NCI-H2107 (cell line): Measurements from ENCODE around the gene TMEM219.
A peak's percentile ranks its signal among the peaks of the same experiment; 100 is the strongest.

Source experiments
- DNase-seq: peaks from one replicate; lab custom pipeline; 2025; lab: John Stamatoyannopoulos, UW

The TMEM219 gene

GRCh38 chr16:29995324-29995910, 33.5 kb downstream of the TMEM219 start, which contains the start of gene HIRIP3:
HIRIP3 (minus strand) TSS chr16:29995617; CDS start chr16:29995605, 12 bp downstream.
- DNase-seq = peak; percentile 66

- peak; percentile 90 for DNase-seq
Observed at GRCh38 chr16:29995911-29996765, 34.3 kb downstream of the TMEM219 start, which contains the start of gene INO80E. INO80E (plus strand) TSS chr16:29996241; CDS start chr16:29996311, 70 bp downstream.

DNA sequence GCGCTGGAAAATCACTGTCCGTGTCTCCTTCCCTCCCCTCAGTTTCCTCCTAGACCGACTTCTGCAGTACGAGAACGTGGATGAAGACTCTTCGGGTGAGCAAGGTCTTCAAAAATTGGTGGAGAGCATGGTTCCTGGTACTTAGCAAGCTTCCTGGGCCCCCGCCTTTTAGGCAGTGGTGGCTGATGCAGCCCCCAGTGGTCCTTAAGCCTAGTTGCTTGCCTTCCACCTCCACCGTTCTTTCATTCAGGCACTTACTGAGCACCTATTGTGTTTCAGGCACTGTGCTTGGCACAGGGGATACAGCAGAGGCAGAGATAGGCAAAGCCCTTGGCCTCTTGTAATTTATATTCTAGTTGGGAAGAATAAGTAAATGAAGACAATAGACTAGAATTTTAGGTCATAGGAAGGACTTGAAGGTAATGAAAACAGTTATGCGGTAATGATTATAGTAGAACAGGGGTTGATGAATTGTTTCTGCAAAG, 34.9 kb downstream of the TMEM219 start:
- DNase-seq = no peak

- no peak for DNase-seq
Observed at GRCh38 chr16:29999605-30000004, 37.7 kb downstream of the TMEM219 start.

- peak; percentile 66 for DNase-seq
Observed at GRCh38 chr16:30000735-30001631, 39.1 kb downstream of the TMEM219 start.

DNA sequence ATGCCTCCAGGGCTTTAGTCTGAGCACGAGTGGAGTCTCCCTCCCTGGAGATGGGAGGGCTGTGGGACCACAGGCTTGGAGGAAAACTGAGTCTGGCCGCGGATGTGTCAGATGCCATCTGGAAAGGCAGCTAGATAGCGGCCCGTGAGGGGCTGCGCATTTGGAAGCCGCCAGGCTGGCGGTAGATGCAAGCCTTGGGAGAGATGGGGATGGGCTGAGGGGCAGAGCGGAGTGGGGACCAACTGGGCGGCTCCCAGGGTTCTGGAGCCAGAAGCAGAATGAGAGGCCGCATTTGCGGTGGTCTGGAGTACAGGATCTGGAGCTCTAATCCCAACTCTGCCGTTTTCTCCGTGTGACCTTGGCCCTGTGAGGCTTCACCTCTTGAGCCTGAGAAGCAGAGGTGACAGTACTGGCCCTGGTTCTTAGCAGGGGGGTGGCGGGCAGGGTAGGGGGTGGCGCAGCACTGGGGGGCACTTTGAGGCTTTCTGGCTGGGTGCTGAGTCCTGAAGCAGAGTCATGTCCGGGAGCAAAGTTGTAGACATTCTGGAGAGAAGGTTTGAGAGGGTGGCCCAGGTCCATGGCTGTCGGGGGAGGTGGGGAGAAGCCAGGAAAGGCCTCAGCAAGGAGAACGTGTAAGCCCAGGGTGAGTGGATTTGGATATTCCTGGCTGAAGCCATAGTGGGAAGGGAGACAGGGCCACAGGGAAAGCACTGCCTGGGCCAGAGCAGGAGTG, 40.9 kb downstream of the TMEM219 start:
- no peak for DNase-seq

DNA sequence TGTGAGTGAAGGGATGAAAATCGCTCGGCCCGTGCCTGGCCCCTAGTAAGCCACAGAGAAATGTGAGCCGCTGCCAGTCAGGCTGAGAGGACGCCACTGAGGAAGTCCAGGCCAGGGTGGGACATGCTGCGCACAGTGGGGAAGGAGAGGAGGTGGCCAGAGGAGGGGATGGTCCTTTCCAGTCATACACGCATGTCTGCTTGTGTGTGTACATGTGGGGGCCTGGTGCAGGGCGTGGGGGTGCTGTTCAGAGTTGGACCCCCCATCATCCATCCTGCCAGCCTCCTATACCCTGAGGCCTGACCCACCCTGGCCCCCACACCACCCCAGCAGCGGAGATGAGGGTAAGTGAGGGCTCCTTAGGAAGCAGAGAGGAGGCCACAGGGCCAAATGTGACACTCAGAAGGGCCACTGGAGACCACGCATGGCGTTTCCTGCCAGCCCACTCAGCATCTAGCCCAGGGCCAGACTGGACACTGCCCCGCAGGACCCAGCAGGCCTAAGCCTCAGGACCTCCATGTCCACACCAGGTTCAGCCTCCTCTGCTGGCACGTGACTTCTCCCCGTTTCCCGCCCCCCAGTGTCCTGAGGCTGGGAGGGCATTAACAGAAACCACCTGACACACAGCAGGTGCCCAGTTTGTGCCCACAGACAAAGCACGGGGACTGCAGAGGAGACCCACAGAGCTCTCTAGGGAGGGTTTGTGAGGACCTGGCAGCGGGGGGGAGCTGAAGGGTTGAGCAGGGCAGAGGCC, 42.0 kb downstream of the TMEM219 start:
- DNase-seq = no peak

DNA sequence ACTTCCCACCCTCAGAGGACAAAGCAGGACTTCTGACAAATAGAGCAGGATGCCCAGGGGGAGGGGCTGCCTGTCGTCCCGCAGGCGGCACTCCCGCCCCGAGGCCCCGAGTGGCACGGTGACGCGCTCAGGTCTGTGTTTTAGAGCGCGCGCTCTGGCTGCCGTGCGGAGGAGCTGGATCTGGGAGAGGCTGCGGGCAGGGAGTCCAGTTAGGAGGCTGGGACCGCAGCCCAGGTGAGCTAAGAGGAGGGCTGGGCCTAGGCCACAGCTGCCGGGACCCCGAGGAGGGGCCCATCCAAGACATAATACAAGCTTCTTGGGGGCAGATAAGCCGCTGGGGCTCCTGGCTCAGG, 42.5 kb downstream of the TMEM219 start:
- DNase-seq = peak; percentile 56

DNA sequence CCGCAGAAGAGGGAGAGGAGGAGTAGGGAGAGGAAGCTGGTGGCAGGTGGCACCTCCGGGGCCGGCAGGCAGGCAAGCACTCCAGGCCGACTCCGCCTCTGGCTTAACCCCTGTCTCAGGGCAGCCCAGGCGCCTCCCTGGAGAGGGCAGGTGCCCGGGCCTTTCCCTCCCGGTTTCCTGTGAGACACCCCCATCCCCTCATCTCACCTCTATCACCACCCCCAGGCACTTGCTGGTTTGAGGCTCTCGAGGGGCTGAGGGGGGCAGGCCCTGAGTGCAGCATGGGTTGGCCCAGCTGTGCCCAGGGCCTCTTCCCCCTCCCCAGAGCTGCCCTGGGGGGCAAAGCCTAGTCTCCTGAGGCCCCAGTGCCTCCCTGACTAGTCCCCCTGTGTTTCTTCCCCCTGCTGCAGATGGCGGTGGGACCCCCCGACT, 42.9 kb downstream of the TMEM219 start:
- peak; percentile 60 for DNase-seq

- DNase-seq = no peak
Observed at GRCh38 chr16:30005341-30006094, 43.6 kb downstream of the TMEM219 start.

GRCh38 chr16:30006095-30006473, 44.2 kb downstream of the TMEM219 start:
- no peak for DNase-seq

DNA sequence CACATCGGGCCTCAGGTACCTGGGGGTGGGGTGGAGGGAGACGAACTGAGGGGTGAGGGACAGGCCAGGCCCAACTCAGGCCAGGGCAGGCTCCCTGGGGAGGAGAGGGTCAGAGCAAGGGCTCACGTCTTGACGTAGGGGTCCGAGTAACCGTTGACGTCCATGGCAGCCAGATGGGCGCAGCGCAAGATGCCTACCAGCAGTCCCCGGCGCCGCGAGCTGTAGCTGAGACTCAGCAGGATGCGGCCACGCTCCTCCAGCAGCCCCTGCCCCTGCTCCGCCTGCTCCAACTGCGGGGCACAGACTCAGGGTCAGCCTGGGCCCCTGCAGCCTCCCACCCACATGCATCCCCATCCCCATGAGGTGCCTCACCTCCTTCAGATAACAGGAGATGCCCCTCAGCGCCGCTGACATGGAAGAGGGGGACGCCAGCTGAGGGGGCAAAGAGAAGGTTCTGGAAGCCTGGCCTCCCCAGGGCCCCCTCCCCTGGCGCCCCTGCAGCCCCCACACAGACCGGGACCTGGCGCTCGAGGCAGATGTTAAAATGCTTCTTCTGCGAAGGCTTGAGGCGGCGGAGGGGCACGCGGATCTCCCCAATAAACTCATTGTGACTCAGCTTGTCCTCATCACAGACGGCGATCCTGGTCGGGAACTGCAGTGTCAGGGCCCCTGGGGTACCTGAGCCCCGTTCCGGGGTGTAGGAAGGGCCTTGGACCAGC, 44.9 kb downstream of the TMEM219 start:
- DNase-seq = no peak

- no peak for DNase-seq
Observed at GRCh38 chr16:30007378-30007895, 45.6 kb downstream of the TMEM219 start.

DNA sequence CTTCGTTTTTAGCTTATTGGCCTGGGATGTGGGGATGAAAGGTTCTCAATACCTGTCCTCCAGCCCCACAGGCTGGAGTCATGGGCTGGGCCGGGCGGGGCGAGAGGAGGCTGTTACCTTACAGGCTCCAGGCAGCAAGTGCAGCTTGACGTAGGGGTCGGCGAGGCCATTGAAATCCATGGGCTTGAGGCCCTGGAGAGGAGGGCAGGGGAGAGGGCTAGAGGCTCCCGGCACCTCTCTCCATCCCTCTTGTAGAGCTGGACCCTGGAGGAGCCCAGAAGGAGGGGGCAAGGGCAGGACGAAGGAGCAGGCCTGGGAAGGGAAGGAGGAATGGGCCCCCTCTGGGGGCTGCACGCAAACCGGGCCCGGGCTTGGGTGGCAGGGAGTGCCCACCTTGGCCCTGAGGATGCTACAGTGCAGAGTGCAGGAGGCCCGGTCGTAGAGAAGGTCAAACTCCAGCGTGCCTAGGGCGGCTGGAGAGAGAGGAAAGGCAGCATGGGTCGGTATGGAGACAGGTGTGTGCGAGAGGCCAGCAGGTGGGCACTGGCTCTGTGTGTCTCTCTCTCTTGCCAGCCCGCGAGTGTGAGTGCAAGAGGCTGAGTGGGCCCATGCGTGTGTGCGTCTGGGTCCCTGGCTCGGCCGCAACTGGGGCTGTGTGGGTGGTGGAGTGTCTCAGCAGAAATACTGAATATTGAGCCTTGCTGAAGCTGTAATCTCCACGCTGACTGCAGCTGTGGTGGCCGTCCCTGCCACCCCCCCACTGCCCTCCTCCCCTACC, 47.4 kb downstream of the TMEM219 start:
- DNase-seq = no peak

DNA sequence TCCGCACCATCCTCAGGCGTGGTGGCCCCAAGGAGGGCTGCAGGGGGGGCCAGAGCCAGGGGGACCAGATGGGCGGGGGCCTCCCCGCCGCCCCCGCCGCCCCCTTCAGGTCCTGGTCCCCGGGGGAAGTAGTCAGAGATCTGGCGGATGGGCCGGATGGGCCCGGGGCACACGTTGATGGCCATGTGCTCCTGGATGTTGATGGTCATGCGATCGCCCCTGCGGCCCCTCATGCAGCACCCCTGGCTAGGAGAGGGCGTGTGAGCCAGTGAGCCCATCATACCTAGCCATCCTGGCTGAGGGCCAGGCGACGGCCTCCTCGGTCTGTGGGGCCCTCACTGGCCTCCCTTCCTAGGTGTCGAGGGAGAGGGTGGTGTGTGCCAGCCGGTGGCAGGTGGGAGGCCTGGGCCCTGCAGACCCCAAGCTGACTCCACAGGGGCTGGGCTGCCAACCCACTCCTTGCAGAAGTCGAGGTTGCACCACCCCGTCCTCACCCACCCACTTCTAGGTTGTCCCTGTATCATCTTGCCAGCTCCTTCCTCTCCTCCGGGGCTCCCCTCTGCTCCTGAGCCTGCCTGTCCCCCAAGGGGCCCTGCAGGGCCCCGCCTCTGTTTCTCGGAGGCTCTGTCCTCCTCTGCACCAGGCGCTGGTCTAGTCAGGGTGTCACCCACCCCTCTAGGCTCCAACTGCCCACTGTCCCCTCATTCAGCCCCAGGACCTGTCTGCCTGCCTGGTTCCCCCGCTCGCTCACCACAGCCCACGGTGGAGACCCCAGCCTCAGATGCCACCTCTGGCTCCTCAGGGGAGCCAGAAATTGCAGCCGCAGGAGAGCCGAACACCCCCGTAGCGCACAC, 48.3 kb downstream of the TMEM219 start:
- DNase-seq = no peak

DNA sequence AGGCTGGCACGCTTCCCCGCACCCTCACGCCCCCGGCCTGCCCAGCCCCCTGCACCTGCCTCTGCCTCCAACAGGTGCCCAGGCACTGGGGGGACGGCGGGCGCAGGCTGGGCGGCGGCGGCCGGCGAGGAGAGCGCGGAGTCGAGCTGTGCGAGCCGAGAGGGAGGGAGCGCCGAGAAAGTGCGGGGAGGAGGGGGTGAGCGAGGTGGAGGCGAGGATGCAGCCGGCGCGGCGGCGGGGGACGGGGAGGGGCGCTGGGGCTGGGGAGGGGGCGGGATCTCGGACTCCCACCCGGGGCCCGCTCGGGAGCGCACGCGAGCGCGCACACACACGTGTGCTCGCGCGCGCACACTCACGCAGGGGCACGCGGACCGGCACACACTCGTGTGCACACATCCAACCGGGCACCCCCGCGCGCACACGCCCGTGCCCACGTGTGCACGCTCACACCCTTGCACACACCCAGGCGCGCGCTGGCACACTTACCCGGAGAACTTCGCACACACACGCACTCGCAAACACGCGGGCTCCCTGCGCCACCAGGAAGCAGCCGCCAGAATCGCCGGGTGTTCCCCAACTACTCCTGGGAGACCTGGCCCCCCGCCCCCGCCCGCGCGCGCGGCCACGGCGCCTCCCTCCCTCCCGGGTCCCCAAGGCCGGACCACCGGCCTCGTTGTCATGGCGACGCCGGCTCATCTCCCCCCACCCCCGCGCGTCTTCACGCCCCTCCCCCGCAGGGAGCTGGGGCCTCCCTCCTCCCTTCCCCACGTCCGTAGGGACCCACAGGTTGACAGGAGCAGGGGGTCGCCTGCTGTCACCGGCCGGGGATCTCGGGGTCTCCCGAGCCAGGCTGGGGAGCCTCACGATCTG, 49.2 kb downstream of the TMEM219 start, which contains the start of gene DOC2A:
DOC2A (minus strand) TSS at position 184 of the 870 bp plus-strand sequence. CDS start 805 bp downstream, outside the sequence.
- no peak for DNase-seq
